HFFc6 (cell line): ENCODE results near the gene NTSR1. TPM values are rescaled to one million over a fixed set of nuclear protein-coding genes. Genes with fewer than 3 reads are reported as not detected.

Experiments used
- DNase-seq: peaks from one replicate; pipeline ENCODE4 v3.0.0-alpha.2; 2018
- H3K27ac Mint-ChIP-seq: 2 replicates; pipeline ENCODE4 v1.8.0; 2020; ENCODE audit warnings: mild to moderate bottlenecking, mixed read lengths
- H3K27me3 Mint-ChIP-seq: 2 replicates; pipeline ENCODE4 v1.8.0; 2021; ENCODE audit warnings: mild to moderate bottlenecking, moderate library complexity, mixed read lengths; ENCODE audit not compliant: insufficient read depth
- H3K36me3 Mint-ChIP-seq: 2 replicates; pipeline ENCODE4 v1.8.0; 2021; ENCODE audit warnings: low read depth, mixed read lengths
- H3K4me1 Mint-ChIP-seq: 2 replicates; pipeline ENCODE4 v1.8.0; 2020; ENCODE audit warnings: low read depth, mixed read lengths
- H3K4me3 Mint-ChIP-seq: 2 replicates; pipeline ENCODE4 v1.8.0; 2020; ENCODE audit warnings: mild to moderate bottlenecking, moderate library complexity, mixed read lengths
- H3K9me3 Mint-ChIP-seq: 2 replicates; pipeline ENCODE4 v1.8.0; 2020; ENCODE audit warnings: mild to moderate bottlenecking, mixed read lengths
- total RNA-seq, 6 experiments: library from RNA; stranded (reverse); fragmentation: NEBNext Ultra II Directional; extraction: Animal tissue kit (Norgen Biotek cat#: 25700); gene quantifications; 2 replicates in 1 of 6; 3 replicates in 5 of 6; pipeline ENCODE4 v1.2.3, GENCODE V29; 2021
- TF ChIP-seq, protein P1 (sequence below): fragments of 200-600 bp; sonication (generic); IDR thresholded peaks from 2 replicates; pipeline ENCODE4 v1.5.0; 2021; ENCODE audit warnings: antibody characterized with exemption, mild to moderate bottlenecking

NTSR1 gene
- total RNA-seq, 6 experiments from 2014 or later: 3.1 to 6.5 (median 5.6) TPM

DNA sequence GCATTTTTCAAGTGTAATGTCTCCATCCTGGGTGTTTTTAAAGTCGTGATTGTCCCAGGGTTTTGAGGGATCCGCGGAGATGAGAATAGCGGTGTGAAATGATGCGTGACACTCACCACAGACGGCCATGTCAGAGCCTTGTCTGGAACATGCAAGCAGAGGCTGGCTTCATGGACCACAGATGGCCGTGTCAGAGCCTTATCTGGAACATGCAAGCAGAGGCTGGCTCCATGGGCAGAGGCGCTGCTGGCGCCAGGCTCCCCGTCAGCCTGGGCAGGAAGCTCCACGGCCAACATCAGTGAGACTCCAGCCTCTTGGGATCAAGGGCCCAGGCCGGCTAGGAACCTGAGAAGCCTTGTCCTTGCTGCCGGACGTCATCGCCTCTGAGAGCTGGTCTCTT lies 80.0 kb downstream of the NTSR1 start:
- no peaks in the 10 kb centered on the region for H3K9me3 Mint-ChIP-seq
- TF ChIP-seq, protein P1, sequence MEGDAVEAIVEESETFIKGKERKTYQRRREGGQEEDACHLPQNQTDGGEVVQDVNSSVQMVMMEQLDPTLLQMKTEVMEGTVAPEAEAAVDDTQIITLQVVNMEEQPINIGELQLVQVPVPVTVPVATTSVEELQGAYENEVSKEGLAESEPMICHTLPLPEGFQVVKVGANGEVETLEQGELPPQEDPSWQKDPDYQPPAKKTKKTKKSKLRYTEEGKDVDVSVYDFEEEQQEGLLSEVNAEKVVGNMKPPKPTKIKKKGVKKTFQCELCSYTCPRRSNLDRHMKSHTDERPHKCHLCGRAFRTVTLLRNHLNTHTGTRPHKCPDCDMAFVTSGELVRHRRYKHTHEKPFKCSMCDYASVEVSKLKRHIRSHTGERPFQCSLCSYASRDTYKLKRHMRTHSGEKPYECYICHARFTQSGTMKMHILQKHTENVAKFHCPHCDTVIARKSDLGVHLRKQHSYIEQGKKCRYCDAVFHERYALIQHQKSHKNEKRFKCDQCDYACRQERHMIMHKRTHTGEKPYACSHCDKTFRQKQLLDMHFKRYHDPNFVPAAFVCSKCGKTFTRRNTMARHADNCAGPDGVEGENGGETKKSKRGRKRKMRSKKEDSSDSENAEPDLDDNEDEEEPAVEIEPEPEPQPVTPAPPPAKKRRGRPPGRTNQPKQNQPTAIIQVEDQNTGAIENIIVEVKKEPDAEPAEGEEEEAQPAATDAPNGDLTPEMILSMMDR: no peak
- H3K27me3 Mint-ChIP-seq: peaks cover 3% of the 10 kb centered on the region
- no peaks in the 10 kb centered on the region for H3K36me3 Mint-ChIP-seq
- H3K4me3 Mint-ChIP-seq: no peak overlapping the region
- no peak for DNase-seq
- peaks cover 25% of the 10 kb centered on the region for H3K4me1 Mint-ChIP-seq
- H3K27ac Mint-ChIP-seq: no peak overlapping the region

- no peaks in the 10 kb centered on the region for H3K36me3 Mint-ChIP-seq
- H3K4me1 Mint-ChIP-seq: peaks cover 25% of the 10 kb centered on the region
- H3K9me3 Mint-ChIP-seq: no peaks in the 10 kb centered on the region
- H3K27me3 Mint-ChIP-seq: peaks cover 3% of the 10 kb centered on the region
- no peak overlapping the region for H3K4me3 Mint-ChIP-seq
- no peak overlapping the region for H3K27ac Mint-ChIP-seq
- no peak for DNase-seq
- TF ChIP-seq, protein P1: no peak
Measured at GRCh38 chr20:62790075-62790474, 81.4 kb downstream of the NTSR1 start.

GRCh38 chr20:62791301-62792181 lies 82.9 kb downstream of the NTSR1 start:
- Mint-ChIP-seq H3K4me1 (peaks cover 25% of the 10 kb centered on the region), H3K36me3 (no peaks in the 10 kb centered on the region), H3K27me3 (peaks cover 3% of the 10 kb centered on the region), H3K9me3 (no peaks in the 10 kb centered on the region), H3K27ac (peak overlapping the region; percentile 88), H3K4me3 (peak overlapping the region; percentile 67)
- peak; percentile 89 for DNase-seq
- TF ChIP-seq, protein P1: peak; percentile 99

DNA sequence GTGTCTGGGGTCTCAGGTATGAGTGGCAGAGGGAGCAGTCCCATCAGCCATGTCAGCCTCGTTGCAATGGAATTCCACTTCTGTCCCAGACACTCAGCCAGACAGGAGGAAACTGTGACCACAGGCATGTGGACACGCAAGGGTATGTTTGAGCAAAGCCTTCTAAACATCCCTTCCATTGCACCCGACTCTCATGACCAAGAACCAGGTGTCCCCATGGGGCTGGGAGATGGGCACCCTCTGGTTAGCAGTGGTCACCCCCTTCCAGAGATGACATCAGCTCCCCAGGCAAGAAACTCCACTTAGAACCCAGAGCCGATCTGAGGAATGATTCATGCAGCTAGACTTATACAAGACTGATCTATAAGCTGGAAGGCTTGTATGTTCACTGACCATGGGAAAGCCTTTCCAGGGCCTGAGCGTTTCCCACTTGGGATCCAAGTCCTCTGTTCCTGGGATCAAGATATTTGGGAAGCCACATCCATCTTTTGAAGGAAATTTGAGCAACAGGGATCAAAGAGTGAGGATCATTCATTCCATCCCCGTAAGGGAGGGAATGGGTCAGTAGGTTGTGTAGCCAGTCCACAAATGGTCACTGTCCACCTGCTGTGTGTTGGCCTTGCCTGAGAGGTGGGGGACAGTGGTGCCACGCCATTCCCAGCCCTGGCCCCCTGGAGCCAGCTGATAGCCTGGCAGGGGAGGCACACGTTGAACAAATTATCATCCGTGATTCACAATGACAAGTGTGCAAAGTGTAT lies 83.7 kb downstream of the NTSR1 start:
- H3K27me3 Mint-ChIP-seq: peaks cover 3% of the 10 kb centered on the region
- no peaks in the 10 kb centered on the region for H3K9me3 Mint-ChIP-seq
- H3K4me3 Mint-ChIP-seq: peak overlapping the region; percentile 49
- peak overlapping the region; percentile 88 for H3K27ac Mint-ChIP-seq
- no peaks in the 10 kb centered on the region for H3K36me3 Mint-ChIP-seq
- TF ChIP-seq, protein P1: no peak
- H3K4me1 Mint-ChIP-seq: peaks cover 27% of the 10 kb centered on the region
- peak; percentile 61 for DNase-seq

DNA sequence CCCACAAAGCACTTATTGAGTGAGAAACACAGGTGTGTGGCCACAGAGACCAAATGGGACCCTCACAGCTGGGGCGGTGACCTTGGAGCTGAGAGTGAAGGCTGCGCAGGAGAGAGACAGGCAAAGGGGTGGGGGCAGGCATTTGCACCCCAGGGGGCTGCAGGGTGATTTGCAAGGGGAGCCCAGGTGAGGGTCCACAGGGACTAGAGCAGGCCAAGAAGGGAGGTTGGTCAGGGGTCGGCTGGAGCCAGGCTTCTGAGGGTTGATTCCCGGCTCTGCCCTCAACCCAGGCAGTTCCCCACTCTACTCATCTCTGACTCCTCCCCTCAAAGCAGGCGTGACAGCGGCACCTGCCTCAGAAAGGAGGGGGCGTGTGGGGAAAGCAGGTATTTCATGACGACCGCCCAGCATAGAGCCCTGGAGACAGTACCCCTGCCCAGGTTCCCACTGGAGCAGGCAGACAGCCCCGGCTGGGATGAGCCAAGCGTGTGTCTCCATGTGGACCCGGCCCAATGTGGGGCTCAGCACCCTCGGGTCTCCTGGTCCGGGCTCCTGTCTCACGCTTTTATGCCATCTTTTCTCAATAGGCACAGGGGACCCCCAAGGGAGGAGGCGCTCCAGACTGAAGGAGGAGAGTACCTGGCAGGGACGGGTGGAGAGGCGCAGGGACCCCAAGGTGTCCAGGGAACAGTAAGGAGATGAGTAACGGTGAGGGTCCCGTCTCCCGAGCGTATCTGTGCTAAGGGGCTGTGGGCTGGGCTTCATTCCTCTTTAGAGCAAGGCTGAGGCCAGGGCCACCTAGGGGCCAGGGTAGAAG lies 84.5 kb downstream of the NTSR1 start:
- no peaks in the 10 kb centered on the region for H3K9me3 Mint-ChIP-seq
- peaks cover 33% of the 10 kb centered on the region for H3K4me1 Mint-ChIP-seq
- peak overlapping the region; percentile 49; the same call in 1 of the 2 replicates for H3K4me3 Mint-ChIP-seq
- TF ChIP-seq, protein P1: no peak; the same call in 1 of the 2 replicates
- H3K27me3 Mint-ChIP-seq: peaks cover 2% of the 10 kb centered on the region; the same call in 1 of the 2 replicates
- DNase-seq: no peak
- H3K27ac Mint-ChIP-seq: peak overlapping the region; percentile 88
- peaks cover under 1% of the 10 kb centered on the region; the same call in 1 of the 2 replicates for H3K36me3 Mint-ChIP-seq
